Stimulated activated CD4-positive, alpha-beta T cell treated with anti-CD3 and anti-CD28 coated beads, Interleukin-4, amount 100 ng/mL, for 4 hours (primary cell): ENCODE results near the gene IL15.
"Not testable (repeated sequence)": the region's sequence is repeated elsewhere in the genome, so short reads cannot be mapped to it uniquely, and the experiment has no call there.

Source experiments
- DNase-seq, 2 experiments: peaks; one replicate each; pipeline ENCODE4 v3.0.0-alpha.2; 2020

Gene IL15, protein sequence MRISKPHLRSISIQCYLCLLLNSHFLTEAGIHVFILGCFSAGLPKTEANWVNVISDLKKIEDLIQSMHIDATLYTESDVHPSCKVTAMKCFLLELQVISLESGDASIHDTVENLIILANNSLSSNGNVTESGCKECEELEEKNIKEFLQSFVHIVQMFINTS

DNA sequence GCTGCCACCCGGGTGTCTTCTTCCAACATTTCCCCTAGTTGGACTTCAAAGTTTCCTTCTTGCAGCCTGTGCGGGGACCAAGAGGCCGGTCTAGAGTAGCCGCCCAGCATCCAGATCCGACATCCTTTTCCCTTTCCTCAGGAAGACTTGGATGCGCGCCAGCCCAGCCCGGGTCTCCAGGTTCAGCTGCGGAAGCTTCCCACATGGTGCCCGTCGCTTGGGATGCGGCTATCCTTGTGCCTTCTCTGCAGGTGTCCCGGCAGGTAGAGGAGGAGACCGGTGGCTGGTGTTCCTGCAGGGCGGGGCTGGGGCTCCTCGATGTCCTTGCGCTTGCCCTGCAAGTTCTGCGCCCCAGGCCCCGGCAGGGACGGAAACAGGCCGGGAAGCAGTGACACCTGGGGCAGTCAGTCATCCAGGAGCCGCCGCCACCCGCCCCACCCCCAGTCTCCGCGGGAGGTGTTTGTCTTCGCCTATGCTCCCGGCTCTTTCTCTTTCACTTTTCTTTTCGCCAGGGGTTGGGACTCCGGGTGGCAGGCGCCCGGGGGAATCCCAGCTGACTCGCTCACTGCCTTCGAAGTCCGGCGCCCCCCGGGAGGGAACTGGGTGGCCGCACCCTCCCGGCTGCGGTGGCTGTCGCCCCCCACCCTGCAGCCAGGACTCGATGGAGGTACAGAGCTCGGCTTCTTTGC is at the start of gene IL15:
IL15 (plus strand) TSS at position 502 of the 689 bp plus-strand sequence. CDS start 82,882 bp downstream, outside the sequence.
- peak; percentile 69 to 74 for DNase-seq

DNA sequence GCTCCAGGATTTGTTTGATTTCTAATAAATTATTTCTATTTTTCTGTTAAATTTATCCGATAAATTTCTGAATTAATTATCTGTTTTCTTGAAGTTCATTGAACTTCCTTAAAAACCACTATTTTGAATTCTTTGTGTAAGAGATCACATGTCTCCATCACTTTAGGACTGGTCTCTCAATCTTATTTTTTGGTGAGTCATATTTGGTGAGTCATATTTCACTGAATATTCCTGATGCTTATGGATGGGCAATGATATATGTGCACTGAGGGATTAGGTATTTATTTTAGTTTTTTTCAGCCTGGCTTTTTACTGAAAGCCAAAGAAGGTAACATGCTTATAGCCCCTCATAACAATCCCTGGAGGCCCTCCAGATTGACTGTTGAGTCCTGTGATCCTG is 48.5 kb upstream of the IL15 start:
- DNase-seq, result no peak

DNA sequence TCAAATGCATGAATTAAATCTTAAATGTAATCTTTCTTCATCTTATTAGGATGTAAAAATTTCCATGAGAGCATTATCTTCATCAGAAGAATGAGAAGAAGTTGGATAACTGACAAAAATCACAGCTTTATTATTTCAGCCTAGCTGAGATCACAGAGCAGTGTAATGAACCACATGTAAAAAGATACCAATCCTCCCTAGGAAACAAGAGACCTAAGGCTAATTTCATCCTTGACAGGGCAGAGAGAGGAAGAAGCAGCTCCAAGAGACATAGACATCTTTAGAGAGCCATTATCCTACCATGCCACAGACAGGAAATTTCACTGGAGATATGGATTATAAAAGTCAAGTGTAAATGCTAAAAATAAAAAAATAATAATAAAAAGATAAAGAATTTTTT is 40.9 kb upstream of the IL15 start:
- no peak for DNase-seq

DNA sequence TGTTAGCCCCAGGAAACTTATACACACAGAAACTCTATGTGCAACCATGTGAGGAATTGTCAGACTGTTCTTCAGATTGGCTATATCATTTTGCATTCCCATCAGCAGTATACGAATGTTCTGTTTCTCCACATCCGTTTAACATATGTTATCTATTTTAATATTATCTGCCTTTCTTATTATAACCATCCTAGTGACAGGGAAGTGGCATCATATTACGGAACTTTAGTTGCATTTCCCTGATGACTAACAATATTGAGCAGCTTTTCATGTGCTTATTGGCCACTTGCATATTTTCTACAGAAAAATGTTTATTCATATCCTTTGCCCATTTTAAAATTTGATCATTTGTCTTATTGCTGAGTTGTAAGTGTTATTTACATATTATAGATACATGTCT is 36.5 kb upstream of the IL15 start:
- DNase-seq, result no peak

DNA sequence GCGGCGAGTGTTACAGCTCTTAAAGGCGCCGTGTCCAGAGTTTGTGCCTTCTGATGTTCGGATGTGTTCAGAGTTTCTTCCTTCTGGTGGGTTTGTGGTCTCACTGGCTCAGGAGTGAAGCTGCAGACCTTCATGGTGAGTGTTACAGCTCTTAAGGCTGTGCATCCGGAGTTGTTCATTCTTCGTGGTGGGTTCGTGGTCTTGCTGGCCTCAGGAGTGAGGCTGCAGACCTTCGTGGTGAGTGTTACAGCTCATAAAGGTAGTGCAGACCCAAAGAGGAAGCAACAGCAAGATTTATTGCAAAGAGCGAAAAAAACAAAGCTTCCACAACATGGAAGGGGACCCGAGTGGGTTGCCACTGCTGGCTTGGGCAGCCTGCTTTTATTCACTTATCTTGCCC is 31.7 kb upstream of the IL15 start:
- not testable (repeated sequence) for DNase-seq

DNA sequence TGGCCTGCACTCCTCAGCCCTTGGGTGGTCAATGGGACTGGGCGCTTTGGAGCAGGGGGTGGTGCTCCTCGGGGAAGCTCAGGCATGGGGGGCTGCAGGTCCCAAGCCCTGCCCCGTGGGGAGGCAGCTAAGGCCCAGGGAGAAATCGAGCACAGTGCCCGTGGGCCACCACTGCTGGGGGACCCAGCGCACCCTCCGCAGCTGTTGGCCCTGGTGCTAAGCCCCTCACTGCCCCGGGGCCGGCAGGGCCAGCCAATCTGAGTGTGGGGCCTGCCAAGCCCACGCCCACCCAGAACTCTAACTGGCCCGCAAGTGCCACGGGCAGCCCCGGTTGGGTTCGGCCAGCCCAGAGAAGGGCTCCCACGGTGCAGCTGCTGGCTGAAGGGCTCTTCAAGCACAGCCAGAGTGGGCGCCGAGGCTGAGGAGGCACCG is 30.9 kb upstream of the IL15 start:
- no peak for DNase-seq

DNA sequence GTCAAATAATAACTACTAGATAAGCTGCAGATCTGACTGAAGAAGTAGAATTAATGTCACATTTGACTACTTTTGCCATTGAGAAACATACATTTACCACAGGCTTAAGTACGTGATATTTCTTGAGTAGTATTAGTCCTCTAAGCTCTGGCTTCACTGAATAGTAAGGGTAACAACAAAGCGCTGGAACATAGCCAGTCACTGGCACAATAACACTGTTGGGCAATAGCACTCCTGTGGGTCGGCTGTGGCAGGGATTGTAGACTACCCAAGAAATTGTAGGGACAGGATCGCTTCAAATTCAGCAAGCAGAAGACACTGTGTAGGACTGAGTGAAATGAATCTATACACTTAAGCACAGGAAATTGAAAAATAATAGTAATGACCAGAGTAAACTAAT is 27.1 kb upstream of the IL15 start:
- no peak for DNase-seq

DNA sequence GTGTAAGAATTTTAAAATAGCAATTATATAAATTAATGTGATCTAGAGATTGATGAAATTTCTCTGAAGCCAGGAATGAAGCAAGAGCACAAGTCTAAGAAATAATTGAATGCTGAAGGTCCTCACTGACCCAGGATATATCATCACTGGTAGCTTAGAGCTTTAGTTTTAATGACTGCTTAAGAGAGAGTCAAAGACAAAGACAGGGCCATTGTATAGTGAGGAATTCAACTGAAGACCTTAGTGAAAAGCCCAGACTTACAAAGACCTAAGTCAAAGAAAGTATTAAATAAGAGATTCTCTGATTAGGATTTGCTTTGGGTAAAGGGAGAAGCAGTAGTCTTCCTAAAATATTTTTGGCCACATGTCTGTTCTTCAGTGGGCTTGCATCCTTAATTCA is 26.0 kb upstream of the IL15 start:
- DNase-seq, result no peak

DNA sequence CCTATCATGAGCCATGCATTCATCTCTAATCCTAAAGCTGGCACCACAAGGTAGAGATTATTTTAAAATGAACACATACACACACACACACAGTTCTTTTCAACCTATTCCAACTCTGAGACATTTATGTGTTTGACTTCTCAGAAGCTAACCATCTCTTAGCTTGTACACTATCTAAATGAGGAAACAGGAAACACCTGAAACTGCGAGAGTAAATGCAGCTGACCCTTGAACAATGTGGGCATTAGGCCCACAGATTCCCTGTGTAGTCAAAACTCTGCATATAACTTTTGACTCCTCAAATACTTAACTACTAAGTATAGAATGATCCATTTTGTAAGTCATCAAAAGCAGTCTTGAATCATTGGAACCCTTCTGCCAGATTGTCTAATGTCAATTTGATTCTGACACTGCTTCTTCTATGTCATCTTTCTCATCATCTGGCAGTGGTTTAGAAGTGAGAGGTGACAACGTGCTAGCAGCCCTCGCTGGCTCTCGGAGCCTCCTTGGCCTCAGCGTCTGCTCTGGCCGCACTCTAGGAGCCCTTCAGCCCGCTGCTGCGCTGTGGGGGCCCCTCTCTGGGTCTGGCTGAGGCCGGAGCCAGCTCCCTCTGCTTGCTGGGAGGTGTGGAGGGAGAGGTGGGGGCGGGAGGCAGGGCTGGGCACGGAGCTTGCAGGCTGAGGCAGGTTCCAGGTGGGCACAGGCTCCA is 21.4 kb upstream of the IL15 start:
- DNase-seq, result no peak

DNA sequence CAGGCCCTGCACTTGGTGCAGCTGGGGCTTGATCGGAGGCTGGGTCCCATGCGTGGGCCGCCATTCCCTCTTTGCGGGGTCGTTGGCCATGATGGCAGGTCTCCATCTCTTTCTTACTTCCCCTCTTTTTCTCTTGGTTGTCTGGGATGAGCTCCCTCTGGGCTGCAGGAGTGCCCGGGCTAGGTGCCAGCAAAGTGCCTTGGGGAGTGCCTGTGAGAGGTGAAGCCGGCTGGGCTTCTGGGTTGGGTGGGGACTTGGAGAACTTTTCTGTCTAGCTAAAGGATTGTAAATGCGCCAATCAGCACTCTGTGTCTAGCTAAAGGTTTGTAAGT is 20.8 kb upstream of the IL15 start:
- not testable (repeated sequence) for DNase-seq

DNA sequence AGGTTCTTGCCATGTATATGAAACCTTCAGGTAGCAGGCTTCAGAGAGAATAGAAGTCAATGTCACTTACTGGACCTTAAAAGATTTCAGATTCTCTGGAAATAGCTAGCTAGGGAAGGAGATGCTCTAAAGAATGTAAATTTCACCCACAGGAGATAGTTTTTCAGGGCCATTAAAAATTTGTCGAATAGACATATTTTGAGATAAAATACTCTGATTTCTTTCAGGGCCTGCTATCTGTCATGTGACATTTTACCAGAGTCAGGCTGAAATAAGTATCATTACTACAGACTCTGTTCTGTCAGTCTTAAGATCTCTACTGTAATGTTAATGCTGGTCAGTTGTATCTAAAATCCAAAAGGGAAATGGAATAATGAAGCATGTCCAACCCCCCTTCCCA is 15.7 kb upstream of the IL15 start:
- DNase-seq, result no peak

DNA sequence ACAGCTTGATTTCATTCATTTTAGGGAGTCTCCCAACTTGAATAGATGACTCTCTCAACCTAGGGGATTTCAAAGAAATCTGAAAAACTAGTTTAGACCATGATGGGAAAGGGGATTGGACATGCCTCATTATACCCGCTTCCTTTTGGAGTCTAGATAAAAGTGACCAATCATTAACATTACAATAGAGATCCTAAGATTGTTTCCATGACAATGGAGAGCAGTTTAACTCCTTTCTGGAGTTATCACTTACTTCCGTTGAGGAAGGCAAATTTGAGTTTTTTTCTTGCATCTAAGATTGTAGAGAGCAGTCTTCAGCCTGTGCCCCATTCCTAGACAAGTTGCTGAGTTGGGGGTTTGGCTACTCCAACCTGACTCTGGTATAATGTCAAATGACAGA is 11.4 kb upstream of the IL15 start:
- DNase-seq, result no peak

DNA sequence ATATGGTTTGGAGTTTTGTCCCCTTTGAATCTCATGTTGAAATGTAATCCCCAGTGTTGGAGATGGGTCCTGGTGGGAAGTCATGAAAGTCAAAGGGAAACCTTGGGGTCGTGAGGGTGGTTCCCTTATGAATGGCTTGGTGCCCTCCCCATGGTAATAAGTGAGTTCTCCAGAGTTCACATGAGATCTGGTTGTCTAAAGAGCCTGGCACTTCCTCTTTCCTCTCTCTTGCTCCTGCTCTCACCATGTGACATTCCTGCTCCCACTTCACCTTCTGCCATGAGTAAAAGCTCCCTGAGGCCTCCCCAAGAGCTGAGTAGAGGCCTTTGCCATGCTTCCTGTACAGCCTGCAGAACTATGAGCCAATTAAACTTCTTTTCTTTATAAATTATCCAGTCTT is 5.5 kb upstream of the IL15 start:
- DNase-seq, result no peak

DNA sequence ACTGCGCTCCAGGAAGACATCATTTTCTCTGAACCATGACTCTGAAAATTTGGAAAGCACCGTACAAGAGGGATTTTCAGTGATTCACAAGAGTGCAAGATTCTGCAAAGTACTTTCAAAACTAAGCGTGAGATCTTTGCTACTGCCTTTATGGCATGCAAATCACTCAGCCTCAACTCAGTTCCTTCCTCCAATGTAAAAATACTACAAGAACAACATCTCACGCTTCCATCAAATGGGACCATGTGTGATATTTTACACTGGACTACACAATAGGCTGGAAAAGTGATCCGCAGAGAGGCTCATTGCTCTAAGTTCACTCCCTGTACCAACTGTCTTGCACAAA is 674 bp upstream of the IL15 start:
- no peak for DNase-seq

DNA sequence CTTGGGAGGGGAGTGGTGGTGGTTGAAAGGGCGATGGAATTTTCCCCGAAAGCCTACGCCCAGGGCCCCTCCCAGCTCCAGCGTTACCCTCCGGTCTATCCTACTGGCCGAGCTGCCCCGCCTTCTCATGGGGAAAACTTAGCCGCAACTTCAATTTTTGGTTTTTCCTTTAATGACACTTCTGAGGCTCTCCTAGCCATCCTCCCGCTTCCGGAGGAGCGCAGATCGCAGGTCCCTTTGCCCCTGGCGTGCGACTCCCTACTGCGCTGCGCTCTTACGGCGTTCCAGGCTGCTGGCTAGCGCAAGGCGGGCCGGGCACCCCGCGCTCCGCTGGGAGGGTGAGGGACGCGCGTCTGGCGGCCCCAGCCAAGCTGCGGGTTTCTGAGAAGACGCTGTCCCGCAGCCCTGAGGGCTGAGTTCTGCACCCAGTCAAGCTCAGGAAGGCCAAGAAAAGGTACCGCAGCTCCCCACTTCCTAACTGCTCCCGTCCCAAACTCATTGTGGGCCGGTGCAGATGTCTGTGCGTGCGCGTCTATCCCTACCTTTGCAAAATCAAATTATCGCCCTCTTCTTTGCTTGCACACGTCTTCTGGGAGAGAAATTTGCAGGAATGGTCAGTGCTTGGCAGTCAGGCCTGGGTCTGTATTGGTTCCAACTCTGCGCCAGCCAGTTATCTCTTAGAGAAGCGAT is 533 bp downstream of the IL15 start:
- DNase-seq, result peak in 1 of 2 experiments; percentile 14

DNA sequence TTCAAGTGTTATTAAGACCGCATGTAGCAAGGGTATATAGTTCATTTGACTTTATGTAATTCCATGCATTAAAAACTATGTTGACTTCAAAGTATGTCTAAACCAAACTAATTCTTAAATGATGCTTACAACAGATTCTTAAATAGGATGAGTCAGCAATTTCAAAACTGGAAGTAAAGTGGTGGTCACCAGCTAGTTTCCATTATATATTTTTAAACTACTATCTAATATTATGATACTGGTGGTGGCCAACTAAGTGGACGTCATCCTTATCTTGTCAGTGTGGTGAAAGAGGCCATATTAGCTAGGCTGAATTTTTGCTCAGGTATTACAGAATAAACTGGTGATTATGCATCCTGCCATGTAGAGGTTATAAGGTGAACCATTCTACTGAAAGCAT is 1.2 kb downstream of the IL15 start:
- DNase-seq, result no peak

DNA sequence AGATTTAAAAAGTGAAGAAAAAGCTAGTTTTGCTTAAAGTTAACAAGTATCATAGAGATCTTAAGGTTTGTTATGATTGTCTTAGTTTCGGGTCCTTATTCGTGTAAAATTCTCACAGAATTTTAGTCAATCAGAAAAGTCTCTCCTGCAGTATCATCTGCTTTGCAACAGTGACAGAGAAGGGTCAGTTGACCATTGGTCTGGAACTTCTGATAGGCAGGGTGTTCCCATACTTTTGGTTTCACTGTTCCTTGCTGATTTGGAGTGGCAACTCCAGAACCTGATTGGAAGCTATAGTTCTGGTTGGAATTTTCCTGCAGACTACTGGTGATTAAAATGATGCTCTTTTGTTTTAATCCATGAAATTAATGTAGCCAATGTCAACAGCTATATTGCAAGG is 1.8 kb downstream of the IL15 start:
- no peak for DNase-seq

DNA sequence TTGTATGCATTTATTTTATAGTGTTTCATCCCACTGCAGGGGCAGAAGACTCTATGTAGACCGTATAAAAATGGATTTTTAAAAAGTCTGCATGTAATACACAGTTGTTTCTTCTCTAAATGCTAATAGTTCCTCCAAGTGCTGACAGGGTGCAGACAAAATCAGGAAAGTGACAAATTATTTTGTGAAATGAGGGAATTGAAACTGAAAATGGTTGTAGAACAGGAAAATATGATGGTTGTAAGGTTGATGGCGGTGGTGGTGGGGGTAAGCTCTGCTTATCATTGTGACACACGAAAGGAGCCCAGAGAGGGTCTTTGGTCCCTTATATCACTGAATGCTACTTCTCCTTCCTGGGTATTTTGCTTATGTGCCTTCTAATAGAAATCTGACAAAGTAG is 4.3 kb downstream of the IL15 start:
- no peak for DNase-seq

DNA sequence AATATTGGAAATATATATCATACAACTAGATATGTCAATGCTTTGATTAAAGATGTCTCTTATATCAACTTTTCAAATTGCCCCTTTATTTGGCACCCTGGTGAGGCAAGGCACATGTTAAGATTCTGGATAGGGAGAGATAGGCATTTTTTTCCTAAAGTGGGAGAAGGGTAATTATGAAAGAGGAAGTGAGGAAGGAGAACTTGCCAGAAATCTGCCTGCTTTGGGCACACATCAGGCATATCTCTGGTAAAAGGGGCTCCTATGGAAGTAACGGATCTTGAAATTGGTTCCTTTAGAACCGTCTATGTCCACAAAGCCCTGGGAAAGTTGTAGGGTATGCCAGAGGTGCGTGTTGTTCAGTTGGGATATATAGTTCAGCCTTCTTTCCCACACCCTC is 5.7 kb downstream of the IL15 start:
- DNase-seq, result no peak

DNA sequence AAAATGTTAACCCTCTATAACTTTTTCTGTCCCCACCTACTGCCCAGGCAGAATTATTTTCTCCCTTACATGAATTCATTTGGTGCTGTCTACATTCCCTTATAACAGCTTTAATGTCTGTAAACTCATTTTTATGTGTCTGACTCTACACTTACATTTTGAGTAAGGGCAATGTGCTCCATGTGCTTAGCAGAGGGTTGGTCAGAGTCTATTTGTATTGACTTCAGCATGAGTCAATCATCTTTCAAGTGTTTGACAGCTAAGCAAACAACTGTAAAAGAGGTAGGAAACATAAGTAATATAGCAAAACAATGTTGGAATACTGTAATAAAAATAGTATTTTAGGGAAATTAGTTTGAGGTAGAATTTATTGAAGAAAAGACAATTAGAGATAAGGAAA is 6.3 kb downstream of the IL15 start:
- no peak for DNase-seq

DNA sequence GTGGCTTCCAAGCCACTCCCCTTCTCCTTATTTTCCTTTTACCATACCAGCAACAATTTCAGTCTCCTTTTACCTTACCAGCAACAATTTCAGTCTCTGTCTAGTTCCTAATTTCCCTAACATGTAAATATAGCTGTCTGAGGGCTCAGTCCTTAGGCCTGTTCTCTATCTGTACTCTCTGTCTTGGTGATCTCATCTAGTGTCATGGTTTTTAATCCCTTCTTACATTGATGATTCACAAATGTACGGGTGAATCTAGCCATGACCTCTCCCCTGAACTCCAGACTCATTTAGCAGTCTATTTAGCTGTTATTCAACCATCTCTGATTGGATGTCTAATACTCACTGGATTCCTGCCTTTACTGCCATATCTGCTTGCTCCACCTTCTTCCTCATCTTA is 7.2 kb downstream of the IL15 start:
- DNase-seq, result no peak

DNA sequence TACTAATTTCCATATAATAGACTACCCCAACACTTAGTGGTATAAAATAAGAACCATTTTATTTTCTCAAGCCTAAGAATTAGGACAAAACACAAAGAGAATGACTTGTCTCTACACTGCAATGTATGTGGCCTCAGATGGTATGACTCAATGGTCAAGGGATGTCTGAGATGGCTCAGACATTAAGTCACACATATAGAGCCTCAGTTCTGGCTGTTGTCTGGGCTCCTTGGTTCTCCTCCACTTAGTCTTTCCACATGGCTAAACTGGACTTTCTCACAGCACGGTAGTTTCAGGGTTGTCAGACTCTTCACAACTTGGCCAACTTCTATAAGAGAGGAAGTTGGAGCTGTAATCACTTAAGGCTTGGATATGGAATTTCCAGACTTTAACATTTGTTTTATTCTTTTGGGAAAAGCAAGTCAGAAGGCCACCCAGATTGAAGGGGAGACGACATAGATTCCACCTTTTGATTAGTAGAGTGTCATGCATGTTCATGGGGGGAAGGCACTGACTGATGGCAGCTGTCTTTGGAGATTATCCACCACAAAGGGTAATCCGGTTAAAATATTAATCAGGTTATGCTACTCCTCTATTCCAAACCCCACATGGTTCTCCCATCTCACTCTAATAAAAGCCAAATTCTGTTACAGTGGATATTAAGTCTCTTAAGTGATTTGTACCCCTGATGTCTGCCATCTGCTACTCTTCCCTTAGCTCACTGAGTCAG is 9.4 kb downstream of the IL15 start:
- no peak for DNase-seq

DNA sequence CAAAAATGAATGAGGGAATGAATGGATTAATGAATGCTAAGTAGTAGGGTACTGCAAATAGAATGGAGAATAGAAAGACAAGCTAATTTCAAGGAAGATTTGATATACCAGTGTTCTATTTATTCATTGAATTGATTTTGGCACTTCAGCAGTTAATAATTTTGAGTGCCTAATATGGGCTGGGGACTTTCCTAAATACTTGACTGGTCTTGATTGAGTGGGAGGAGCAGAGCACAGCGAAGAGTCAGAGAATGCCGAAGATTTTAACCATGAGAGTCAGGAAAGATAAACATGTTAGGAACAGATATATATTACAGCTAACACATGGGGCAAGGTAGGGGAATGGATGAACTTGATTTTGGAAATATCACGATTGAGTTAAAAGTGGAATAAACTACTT is 10.6 kb downstream of the IL15 start:
- no peak for DNase-seq
